HG03460 (cell line): ENCODE data around the gene ABITRAM.
"Not testable (repeated sequence)": the region's sequence is repeated elsewhere in the genome, so short reads cannot be mapped to it uniquely, and the experiment has no call there.

ENCODE experiments used
- ATAC-seq: cut with Tn5 transposase; IDR thresholded peaks from one replicate; pipeline ENCODE4 v1.9.1; 2021; ENCODE audit not compliant: unreplicated experiment

The ABITRAM gene

GRCh38 chr9:108924466-108924865 is 9.7 kb upstream of the ABITRAM start:
- ATAC-seq: no peak

DNA sequence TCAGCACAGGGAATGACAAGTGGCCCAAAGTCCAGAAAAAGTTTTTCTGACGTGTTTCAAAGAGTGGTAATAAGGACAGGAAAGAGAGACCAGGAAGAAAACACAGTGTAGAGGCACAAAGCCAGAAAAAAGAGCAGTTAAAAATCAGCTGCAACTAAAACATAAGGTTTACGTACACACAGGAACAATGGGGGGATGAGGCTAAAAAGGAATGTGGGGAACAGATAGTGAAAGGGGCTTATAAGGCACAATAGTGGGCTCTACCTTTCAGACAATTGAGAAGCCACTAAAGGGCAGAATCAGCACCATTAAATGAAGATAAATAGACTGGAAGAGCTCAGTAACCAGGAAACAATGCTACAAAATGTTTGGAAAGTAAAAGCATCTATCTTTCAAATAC is 5.8 kb upstream of the ABITRAM start:
- no peak for ATAC-seq

DNA sequence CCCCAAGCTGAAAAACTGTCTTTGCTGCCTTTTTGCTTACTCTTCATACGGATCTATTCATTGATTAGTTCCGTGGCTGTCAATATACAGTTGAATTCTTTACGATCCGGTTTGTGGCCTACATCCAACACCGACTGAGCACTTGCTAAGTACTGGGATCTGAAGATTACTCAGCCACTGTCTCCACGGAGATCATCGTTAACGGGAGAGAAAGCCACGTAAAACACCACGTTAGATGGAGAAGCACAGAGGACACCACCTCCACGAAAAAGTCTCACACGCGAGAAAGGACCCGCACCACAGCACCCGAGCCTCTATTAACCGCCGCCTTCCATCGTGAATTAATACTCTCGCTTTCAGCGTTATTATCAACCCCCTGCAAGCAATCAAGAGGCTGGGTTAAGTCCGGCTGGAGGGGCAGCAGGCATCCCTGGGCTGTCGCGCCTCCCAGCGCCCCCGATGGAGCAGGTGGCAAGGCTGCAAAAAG is 926 bp upstream of the ABITRAM start:
- peak; percentile 3 for ATAC-seq

- peak; percentile 85 for ATAC-seq
Measured at GRCh38 chr9:108933718-108934322, 380 bp upstream of the ABITRAM start, which contains the start of gene ELP1. Gene ELP1 (minus strand): TSS chr9:108934124. CDS start chr9:108931146, 2,978 bp downstream.

DNA sequence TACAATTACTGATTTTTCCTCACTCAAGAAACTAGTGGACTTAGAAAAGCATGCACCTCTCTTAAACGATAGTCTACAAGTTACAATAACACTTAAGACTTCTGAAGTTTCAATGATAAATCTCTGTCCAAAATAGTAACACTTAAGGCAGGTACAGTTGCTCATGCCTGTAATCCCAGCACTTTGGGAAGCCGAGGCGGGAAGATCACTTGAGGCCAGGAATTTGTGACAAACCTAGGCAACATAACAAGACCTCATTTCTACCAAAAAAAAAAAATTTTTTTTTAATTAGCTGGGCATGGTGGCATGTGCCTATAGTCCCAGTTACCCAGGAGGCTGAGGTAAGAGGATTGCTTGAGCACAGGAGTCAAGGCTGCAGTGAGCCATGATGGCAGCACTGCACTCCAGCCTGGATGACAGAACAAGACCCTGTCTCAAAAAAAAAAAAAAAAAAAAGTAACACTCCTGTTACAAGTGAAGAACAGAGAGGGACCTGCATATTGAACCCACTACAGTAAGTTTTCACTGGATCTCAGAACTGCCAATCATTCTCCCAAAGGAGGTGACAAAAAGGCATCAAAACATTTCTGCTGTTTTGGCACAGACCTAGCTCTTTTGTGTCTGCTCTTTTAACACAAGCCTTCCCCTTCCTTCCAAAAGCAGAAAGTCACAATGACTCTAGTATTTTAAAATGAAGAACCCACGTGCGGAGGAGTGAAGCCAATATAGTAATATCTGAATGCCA is 3.5 kb downstream of the ABITRAM start:
- ATAC-seq: no peak

DNA sequence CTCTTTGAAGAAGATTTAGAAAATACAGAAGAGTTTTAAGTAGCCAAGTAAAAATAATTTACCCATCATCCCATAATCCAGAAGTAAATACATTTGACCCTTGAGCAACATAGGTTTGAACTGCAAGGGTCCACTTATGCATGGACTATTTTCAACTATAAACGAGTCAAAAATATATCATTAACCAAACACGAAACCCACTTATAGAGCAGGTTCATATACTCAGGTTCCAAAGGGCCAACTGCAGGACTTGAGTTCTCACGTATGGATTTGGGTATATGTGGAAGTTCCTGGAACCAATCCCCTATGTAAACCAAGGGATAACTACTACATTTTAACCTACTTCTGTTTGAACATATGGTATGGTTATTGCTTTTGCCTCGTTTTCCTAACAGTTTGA is 5.8 kb downstream of the ABITRAM start:
- ATAC-seq: no peak

GRCh38 chr9:108950168-108950567 is 16.0 kb downstream of the ABITRAM start:
- no peak for ATAC-seq

DNA sequence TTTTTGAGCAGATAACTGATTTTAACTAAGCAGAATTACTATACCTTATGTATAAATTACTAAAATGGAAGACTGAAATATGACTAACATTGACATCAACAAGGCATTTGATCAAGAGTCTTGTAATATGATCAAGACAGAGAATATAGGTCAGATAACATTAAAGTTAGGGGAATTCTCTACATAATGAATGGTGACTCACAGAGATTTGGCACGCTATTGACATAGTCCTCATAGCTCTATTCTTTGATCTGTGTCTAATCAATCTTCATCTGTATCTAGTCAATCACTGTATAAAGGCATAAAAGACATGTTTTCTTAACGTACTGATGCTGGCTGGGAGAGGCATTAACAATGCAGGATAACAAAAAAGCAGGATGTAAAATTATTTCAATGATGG is 17.4 kb downstream of the ABITRAM start:
- ATAC-seq: no peak

DNA sequence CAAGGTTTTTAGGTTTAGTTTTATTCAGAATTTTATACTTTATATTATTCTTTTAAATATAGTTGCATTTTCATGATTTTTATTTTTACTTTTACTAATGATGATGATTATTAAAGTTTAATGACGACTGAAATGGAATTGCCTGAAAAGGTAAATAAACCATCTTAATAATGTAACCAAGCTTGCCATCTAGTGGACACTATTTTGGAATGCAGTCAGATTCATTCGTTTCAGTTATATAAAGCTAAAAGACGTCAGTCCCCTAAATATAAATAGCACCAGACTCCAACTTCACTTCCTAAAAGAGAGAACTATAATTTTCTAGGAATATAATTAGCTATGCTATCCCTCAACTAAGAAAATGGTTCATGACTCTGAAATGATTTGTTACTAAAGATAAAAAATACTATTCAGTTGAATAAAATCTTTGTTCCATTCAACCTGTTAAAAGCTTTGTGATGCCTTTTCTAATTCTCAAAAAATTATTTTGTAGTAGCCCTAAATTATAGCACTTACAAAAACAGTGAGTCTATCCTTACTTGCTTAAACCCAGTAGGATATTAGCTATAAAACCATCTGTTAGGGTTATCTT is 19.9 kb downstream of the ABITRAM start:
- ATAC-seq: no peak

GRCh38 chr9:108956022-108956630 is 21.9 kb downstream of the ABITRAM start:
- no peak for ATAC-seq

DNA sequence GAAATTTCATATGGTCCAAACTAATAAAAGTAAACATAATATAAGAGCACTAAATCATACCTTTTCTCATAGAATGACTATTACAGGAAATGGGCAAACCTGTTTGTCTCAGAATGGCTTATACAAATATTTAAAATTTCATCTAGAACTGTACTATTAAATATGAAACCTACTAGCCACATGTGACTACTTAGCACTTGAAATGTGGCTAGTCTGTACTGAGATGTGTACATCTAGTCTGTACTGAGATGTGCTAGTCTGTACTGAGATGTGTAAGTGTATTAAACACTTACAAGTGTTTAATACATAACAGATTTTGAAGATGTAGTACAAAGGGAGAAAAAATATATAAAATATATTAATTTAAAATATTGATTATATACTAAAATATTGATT is 22.4 kb downstream of the ABITRAM start:
- no peak for ATAC-seq

DNA sequence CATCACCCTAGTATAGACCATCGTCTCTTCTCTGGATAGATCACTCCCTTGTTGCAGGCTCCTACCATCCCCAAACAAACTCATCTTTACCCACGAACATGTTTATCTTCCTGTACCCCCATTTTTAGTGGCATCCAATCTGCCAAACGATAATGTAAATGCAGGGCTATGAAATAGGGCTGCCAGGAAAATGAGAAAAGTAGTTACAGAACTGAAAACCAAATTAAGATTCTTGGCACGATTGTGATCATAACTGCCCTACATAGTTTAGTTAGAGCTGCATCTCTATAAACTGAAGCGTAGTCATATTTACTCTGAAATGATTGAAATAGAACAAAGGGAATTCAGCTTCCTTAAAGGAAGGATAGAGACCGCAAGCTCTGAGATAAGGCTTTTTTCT is 26.1 kb downstream of the ABITRAM start:
- no peak for ATAC-seq

- ATAC-seq: no peak
Measured at GRCh38 chr9:108961151-108961550, 27.0 kb downstream of the ABITRAM start.

GRCh38 chr9:108963459-108964143 is 29.4 kb downstream of the ABITRAM start:
- no peak for ATAC-seq

DNA sequence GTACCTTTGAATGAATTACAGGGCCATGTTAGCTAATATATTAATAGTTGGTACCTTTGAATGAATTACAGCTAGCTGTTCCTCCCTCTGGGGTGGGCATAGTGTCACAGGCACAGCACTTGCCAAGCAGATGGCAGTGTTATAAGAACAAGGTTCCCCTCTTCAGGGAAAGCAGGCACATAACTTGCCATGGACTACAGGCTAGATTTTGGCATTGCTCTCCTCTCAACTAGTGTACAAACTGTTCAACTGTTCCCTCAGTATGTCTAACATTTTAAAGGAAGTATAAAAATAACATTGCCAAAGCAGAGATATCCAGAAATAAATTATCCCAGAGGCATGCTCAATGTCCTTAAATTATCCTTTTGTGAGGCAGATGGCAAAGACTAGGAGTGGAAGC is 33.7 kb downstream of the ABITRAM start:
- ATAC-seq: no peak

- not testable (repeated sequence) for ATAC-seq
Measured at GRCh38 chr9:108971392-108971791, 37.2 kb downstream of the ABITRAM start.

DNA sequence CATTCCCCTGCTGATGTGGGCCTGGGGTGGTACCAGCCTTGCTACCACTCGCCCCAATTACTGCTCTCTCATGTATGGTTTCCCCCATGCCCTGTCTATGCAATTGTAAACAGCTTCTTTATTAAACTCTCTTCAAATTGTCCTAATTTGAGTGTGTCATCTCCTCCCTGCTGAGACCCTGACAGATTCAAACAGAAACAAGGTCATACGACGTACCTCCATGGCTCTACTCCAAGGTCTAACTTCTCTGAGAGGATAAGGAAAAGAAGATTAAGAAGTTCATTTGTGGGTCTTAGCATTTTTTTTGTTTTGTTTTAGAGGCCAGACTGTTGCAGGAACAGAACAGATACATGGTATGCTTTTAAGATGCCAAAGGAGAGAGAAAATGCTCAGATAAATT is 38.0 kb downstream of the ABITRAM start:
- no peak for ATAC-seq

DNA sequence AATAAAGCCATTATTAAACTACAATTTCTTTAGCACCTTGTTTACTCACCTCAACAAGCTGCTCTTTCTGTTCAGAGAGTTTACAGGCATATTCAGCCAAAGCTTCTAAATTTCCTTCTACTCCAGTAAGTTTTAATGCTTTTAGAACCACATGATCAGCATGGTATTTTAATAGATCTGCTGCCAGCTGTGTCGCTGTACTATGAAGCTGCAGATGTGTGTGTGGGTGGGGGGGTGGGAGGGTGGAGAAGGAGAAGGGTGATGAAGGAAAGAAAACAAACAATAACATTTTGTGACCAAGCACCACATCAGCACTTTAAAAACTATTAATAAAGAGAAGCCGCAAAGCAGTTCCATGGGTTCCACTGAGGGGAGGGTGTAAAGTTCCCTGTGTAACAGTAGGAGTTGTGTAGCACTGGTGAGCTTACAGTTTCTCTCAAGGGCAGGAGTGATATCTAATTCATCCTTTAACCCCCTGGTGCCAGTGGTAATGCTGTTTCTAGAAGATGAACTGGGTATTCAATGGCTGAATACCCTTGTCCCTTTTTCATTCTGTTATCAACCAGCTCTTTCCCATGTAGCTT is 38.5 kb downstream of the ABITRAM start:
- ATAC-seq: no peak

GRCh38 chr9:108973895-108974294 is 39.7 kb downstream of the ABITRAM start:
- ATAC-seq: no peak

GRCh38 chr9:108978205-108978604 is 44.0 kb downstream of the ABITRAM start:
- ATAC-seq: no peak

DNA sequence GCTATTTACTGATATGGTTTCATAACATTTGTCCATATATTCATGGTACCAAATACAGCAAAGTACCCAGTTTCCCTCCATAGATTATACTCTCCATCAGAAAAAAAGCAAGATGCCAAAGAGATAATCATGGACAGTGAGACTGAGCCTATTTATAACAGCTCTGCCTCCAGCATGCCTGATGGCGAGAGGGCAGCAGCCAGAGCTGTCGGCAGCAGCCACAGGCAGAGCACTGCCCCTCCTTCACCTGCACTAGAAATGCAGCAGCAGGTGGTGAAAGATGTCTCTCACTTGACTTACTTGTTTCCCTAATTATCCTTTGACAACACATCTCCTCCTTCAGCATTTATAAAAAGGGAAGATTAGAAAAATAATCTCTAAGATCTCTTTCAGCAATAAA is 46.7 kb downstream of the ABITRAM start:
- ATAC-seq: no peak
